Effector CD8-positive, alpha-beta T cell (primary cell): Measurements from ENCODE around the gene RYR1.
"Not testable (repeated sequence)": the region's sequence is repeated elsewhere in the genome, so short reads cannot be mapped to it uniquely, and the experiment has no call there.

Source experiments
- DNase-seq: peaks from one replicate; lab custom pipeline; 2025; lab: John Stamatoyannopoulos, UW

RYR1 gene

DNA sequence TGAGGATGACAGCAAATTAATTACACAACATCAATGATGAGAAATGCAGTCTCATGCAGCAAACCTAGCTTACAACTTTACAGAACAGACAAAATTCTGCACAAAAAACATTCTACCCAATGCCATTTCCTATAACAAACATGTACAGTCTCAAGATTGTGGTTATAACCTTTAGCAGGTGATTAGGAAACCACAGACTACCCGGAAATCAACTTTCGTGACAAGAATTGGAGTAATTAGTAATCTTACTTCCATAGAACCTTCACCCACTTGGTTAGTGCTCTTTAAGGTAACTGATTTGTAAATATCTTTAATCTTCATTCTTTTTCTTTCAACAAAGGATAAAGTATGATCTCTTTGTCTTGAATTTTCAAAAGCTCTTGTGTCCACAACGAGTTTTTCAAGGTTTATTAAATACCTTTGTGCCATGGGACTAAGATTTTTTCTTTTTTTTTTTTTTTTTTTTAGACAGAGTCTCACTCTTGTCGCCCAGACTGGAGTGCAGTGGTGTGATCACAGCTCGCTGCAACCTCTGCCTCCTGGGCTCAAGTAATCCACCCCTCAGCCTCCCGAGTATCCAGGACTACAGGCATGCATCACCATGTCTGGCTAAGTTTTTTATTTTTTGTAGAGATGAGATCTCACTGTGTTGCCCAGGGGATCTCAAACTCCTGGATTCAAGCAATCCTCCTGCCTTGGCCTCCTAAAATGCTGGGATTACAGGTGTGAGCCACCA lies 105.5 kb downstream of the RYR1 start:
- DNase-seq, result no peak

DNA sequence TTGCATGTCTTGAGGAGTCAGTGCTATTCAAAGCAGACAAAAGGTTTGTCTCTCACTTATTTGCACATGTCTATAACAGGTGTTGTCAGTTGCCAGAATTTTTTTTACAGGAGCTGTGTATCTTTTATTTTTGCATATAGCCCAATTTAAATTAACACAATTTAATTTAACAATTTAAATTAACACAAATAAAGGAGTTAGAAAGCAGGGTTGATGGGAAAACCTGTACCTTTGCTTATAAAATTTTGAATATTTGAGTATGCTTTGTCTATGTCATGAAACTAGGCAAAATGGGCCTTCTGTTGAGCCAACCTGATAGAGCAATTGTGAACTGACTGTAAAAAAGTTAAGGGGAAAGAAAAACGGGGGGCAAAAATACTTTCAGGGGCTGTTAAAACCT lies 106.3 kb downstream of the RYR1 start:
- DNase-seq, result no peak

DNA sequence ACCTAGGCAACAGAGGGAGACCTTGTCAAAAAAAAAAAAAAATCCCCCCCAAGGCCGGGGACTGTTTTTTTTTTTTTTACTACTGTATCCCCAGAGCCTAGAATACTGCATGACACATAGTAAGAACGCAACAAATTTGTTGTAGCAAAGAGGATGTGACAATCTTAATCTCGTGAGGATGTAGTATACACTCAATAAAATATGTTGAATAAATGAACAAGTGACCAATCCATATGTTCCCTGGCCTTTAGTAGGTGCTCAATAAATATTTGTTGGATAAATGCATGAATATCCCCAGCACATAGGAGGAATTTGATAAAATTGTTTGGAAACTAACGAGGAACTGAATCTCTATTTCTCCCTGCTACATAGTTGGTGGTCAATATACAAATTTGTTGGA lies 108.5 kb downstream of the RYR1 start:
- DNase-seq, result no peak

GRCh38 chr19:38543286-38543806 lies 109.9 kb downstream of the RYR1 start:
- no peak for DNase-seq

DNA sequence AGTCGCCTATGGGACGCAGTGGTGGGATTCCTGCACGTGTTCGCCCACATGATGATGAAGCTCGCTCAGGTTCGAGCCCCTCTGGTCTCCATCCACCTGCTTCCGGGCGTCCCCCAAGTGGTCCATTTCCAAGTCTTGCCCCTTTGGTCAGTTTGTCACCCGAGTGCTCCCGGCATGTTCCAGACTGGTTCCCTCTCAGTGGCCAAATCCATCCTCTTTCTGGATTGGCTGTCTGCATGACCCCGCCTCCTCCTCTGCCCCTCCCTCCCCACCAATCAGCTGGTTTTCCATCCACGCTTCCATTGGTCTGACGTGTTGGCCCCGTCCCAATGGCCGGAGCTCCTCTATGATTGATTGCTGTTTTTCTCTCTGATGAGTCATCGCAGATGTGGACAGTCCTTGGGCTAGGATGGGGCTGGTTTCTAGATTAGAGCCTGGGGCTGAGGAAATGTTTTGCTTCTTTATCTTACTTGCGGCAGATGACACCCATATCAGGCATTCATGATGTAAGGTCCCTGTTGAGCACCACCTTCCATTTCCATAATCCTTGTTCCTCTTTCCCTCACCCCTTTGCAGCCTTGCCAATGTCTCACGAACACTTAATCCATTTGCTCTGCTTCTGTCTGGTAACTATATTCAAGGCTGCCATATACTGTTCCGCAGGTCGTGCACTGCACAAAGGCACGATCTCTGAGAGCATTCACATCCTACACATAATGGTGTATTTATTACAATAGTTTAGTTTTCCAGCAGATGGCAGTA lies 110.5 kb downstream of the RYR1 start:
- no peak for DNase-seq

DNA sequence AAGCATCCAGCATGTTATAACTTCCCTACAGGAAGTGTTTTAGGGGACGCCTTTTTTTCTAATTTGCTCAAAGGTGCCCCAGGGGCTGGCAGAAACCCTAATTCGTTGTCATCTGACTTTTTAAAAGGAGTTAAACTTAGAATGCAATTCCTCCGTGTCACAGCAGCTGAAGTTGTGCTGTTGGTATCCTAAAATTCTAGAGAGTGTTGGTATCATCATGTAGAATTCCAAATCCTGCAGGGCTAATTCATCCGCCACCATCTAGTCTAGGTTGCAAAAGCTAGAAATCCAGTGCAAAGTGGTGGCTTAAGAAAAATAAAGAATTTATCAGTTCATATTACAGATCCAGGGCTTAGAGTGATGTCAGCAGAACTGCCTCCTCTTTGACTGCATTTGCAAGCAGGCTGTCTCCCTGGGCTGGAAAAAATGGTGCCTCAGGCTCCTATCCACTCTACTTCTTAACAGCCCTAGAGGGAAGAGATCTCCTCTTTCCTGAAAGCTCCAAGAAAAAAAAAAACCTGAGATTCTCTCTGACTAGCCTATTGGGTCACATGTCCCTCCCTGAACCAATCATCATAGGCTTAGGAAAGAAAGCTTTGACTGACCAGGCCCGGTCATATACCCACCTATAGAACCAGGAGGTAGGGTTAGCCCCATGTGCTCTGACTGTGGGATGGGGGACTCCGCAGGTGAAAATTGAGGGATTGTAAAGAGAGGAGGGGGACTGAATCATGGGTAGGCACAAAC lies 111.3 kb downstream of the RYR1 start:
- DNase-seq, result no peak

DNA sequence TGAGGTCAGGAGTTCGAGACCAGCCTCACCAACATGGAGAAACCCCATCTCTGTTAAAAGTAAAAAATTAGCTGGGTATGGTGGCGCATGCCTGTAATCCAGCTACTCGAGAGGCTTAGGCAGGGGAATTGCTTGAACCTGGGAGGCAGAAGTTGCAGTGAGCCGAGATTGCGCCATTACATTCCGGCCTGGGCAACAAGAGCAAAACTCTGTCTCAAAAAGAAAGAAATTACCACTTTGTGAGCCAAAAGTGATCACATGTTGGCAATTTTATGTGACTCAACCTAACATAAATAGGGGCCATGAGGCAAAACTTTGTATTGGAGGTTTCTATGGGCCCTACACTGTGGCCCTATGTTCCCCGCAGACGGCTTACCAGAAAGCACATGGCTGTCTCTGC lies 112.1 kb downstream of the RYR1 start:
- DNase-seq, result no peak

- no peak for DNase-seq
Measured at GRCh38 chr19:38547421-38547820, 113.9 kb downstream of the RYR1 start.

DNA sequence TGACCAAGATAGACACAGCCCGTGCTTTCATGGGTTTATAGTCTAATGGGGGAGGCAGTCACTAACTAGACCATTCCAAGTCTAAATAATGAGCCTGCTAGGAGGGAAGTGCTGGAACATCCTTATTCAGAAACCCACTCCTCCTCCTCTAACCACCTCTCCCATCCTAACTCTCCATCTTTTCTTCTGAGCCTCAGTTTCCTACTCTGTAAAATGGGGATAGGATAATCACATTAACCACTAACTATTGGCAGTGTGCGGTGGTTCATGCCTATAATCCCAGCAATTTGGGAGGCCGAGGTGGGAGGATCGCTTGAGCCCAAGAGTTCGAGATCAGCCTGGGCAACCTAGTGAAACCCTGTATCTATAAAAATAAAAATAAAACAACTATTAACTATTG lies 115.6 kb downstream of the RYR1 start:
- DNase-seq, result no peak

DNA sequence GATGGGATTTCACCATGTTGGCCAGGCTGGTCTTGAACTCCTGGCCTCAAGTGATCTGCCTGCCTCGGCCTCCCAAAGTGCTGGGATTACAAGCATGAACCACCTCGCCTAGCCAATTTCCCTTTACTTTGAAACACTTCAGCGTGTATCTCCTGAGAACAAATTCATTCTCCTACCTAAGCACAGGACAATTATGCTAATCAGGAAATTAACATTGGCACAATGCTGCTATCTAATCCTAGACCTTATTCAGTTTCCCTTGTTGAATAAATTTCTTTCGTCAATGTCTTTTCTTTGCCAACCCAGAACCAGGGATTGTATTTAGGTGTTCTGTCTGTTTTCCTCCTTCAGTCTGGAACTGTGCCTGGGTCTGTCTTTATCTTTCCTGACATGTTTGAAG lies 116.5 kb downstream of the RYR1 start:
- no peak for DNase-seq

DNA sequence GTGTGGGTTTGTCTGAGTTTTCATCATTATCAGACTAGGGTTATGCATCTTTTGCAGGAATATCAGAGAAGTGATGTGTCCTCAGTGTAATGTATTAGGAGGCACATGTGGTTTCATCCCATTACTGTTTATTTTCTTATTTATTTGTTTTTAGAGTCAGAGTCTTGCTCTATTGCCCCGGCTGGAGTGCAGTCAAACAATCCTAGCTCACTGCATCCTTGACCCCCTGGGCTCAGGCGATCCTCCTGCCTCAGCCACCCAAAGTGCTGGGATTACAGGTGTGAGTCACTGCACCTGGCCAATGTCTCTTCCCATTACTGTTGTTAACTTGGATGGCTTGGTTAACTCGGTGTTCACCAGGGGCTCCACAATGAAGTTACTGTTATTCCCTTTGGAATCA lies 116.9 kb downstream of the RYR1 start:
- DNase-seq, result no peak

GRCh38 chr19:38551450-38551813 lies 117.9 kb downstream of the RYR1 start:
- no peak for DNase-seq

DNA sequence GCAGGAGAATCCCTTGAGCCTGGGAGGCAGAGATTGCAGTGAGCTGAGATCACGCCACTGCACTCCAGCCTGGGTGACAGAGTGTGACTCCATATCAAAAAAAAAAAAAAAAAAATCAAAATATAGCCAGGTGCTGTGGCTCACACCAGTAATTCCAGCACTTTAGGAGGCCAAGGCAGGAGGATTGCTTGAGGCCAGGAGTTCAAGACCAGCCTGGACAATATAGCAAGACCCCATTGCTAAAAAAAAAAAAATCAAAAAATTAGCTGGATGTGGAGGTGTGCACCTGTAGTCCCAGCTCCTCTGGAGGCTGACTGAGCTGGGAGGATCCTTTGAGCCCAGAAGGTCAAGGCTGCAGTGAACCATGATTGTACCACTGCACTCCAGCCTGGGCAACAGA lies 119.7 kb downstream of the RYR1 start:
- not testable (repeated sequence) for DNase-seq

DNA sequence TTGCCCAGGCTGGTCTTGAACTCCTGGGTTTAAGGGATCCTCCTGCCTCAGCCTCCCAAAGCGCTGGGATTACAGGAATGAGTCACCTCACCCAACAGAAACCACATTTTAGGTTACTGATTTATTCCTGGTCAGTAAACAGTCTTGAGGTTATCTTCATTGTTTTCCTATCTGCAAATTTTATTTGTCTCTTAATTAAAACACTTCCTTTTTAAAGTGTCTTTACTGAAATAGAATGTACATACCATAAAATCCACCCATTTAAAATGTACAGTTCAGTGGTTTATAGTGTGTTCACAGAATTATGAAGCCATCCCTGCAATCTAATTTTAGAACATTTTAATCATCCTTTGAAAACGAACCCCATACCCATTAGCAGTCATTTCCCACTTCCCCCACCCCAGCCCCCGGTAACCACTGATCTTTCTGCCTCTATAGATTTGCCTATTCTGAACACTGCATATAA lies 121.2 kb downstream of the RYR1 start:
- no peak for DNase-seq

DNA sequence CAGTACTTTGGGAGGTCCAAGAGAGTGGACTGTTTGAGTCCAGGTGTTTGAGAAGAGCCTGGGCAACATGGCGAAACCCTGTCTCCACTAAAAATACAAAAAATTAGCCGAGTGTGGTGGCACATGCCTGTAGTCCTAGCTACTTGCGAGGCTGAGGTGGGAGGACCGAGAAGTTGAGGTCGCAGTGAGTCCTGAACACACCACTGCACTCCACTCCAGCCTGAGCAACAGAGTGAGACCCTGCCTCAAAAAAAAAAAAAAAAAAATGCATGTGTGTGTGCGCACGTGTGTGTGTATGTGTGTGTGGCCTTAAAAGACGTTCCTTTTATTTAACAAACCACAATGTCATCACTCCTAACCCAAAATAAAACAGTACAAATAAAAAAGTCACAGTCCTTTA lies 121.7 kb downstream of the RYR1 start:
- no peak for DNase-seq

GRCh38 chr19:38556521-38557174 lies 123.2 kb downstream of the RYR1 start:
- no peak for DNase-seq

DNA sequence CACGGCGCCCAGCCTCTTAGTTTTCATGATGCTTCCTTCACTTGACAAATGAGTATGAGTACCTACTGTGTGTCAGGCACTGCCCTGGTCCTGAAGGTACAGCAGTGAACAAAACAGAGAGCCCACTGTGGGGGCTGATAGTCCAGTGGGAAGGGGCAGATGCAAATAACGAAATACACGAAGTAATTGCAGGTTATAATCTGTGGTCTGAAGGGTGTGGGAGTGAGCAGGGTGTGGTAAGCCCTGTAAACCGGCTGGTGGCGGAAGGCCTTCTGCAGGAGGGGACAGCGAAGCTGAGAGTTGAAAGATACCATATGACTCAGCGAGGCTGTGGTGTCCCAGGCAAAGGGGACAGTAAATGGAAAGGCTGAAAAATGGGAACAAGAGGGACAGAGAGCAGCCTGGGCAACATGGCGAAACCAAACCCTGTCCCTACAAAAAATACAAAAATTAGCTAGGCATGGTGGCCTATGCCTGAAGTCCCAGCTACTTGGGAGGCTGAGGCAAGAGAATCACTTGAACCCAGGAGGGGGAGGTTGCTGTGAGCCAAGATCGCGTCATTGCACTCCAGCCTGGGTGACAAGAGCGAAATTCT lies 123.8 kb downstream of the RYR1 start:
- no peak for DNase-seq

GRCh38 chr19:38558933-38559332 lies 125.4 kb downstream of the RYR1 start:
- not testable (repeated sequence) for DNase-seq

DNA sequence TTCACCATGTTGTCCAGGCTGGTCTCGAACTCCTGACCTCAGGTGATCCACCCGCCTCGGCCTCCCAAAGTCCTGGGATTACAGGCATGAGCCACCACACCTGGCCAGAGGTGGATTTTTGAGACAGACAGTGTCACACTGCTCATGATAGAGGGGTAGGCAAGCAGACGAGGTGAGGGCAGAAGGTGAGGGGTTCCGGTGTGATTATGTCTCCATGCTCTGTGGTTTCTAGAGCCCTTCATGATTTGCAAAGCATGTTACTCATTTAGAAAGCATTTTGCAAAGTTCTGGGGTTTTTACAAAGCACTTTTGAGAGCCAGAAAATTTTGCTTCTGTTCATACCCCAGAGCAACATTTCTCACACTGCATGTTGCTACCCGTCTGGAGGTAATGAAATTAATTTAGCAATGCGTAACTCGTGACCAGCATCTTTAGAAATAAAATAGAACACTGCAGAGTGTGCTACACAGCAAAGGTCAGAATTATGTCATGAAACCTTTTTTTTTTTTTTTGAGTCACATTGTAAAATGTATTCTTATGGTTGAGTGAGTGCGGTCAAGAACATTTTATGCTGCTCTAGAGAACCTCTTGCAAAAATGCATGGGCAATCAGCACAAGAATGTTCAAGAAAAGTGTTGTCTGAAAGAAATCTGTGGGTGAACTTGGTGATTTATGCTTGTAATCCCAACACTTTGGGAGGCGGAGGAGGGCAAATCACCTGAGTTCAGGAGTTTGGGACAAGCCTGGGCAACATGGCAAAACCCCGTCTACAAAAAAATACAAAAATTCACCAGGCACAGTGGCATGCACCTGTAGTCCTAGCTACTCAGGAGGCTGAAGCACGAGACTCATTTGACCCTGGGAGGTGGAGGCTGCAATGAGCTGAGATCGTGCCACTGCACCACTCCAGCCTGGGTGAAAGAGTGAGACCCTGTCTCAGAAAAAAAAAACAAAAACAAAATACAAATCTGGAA lies 126.2 kb downstream of the RYR1 start:
- no peak for DNase-seq

- DNase-seq, result no peak
Measured at GRCh38 chr19:38561053-38561606, 127.6 kb downstream of the RYR1 start.
